CD4-positive, alpha-beta T cell treated with Interleukin-21 for 1 hour (primary cell): ENCODE results near the gene PLEKHM3.
"Not testable (repeated sequence)": the region's sequence is repeated elsewhere in the genome, so short reads cannot be mapped to it uniquely, and the experiment has no call there.

ENCODE experiments used
- DNase-seq: peaks from one replicate; pipeline ENCODE4 v3.0.0-alpha.2; 2020

PLEKHM3 gene

GRCh38 chr2:208037564-208038487 lies 12.5 kb upstream of the PLEKHM3 start:
- no peak for DNase-seq

- no peak for DNase-seq
Measured at GRCh38 chr2:208036357-208036756, 11.0 kb upstream of the PLEKHM3 start.

- no peak for DNase-seq
Measured at GRCh38 chr2:208034503-208035140, 9.3 kb upstream of the PLEKHM3 start.

- peak; percentile 37 for DNase-seq
Measured at GRCh38 chr2:208033701-208034502, 8.6 kb upstream of the PLEKHM3 start.

- DNase-seq, result no peak
Measured at GRCh38 chr2:208031608-208032019, 6.3 kb upstream of the PLEKHM3 start.

GRCh38 chr2:208025814-208026184 lies 472 bp upstream of the PLEKHM3 start:
- DNase-seq, result peak; percentile 44

GRCh38 chr2:208024091-208024490 lies 1.2 kb downstream of the PLEKHM3 start:
- no peak for DNase-seq

GRCh38 chr2:208020253-208020652 lies 5.1 kb downstream of the PLEKHM3 start:
- DNase-seq, result no peak

- DNase-seq, result not testable (repeated sequence)
Measured at GRCh38 chr2:208018124-208018712, 7.1 kb downstream of the PLEKHM3 start.

- no peak for DNase-seq
Measured at GRCh38 chr2:208017721-208018120, 7.6 kb downstream of the PLEKHM3 start.

- DNase-seq, result no peak
Measured at GRCh38 chr2:208015475-208015874, 9.9 kb downstream of the PLEKHM3 start.

- no peak for DNase-seq
Measured at GRCh38 chr2:208013285-208014178, 11.8 kb downstream of the PLEKHM3 start.

- no peak for DNase-seq
Measured at GRCh38 chr2:208012449-208012848, 12.9 kb downstream of the PLEKHM3 start.

- DNase-seq, result no peak
Measured at GRCh38 chr2:208010506-208010905, 14.8 kb downstream of the PLEKHM3 start.

- DNase-seq, result no peak
Measured at GRCh38 chr2:208006833-208007232, 18.5 kb downstream of the PLEKHM3 start.

GRCh38 chr2:208006337-208006736 lies 19.0 kb downstream of the PLEKHM3 start:
- no peak for DNase-seq

GRCh38 chr2:208001924-208002323 lies 23.4 kb downstream of the PLEKHM3 start:
- DNase-seq, result no peak

GRCh38 chr2:208000701-208001395 lies 24.5 kb downstream of the PLEKHM3 start:
- DNase-seq, result no peak

- DNase-seq, result no peak
Measured at GRCh38 chr2:207996848-207997247, 28.5 kb downstream of the PLEKHM3 start.

GRCh38 chr2:207995887-207996286 lies 29.4 kb downstream of the PLEKHM3 start:
- DNase-seq, result no peak

- no peak for DNase-seq
Measured at GRCh38 chr2:207993151-207993763, 32.1 kb downstream of the PLEKHM3 start.
